OCI-LY1 (cell line): Measurements from ENCODE around the gene SRI.
"Not testable (repeated sequence)": the region's sequence is repeated elsewhere in the genome, so short reads cannot be mapped to it uniquely, and the experiment has no call there.

Experiments
- CTCF ChIP-seq: fragments of 200-600 bp; sonication (generic), shearing (Covaris generic); IDR thresholded peaks from 2 replicates; pipeline ENCODE4 v1.5.1; 2017; ENCODE audit warnings: mild to moderate bottlenecking, antibody characterized with exemption, low read length, moderate library complexity, mixed read lengths
- EZH2 ChIP-seq: fragments of 200-600 bp; sonication (generic), shearing (Covaris generic); IDR thresholded peaks from 2 replicates; pipeline ENCODE4 v1.8.0; 2017; ENCODE audit warnings: borderline replicate concordance, mixed run types, mild to moderate bottlenecking, antibody characterized with exemption, low read length, moderate library complexity, mixed read lengths

- not testable (repeated sequence) for TF ChIP-seq CTCF, EZH2
Measured at GRCh38 chr7:88264987-88265386, 45.1 kb upstream of the SRI start.
